ENCODE results near the gene EXTL2.

The EXTL2 gene

DNA sequence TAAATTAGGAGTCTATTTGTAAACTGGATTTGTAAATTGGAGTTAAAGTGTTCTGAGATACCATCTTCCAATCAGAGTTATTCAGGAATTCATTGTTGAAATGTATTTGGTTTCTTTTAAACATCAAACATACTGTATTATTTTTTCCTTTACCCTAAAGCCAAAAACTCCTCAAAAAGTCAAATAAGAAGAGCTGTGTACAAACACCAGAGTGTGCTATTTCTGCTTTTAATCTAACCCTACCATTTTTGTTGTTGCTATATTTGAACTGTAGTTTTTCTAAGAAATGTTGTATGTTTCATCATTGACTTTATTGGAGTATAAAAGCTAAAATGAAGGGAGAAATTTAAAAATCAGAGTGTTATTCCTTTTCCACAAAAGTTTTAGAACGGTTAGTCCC lies 37.1 kb upstream of the EXTL2 start:
- H2BK5ac ChIP-seq (ENCODE audit: low read length): no peak overlapping the region
- no peak for DNase-seq (ENCODE audit: low spot score)
- H3K27me3 ChIP-seq (ENCODE audit: control insufficient read depth in 3 of 3, insufficient read depth in 3 of 3, low read depth in 1 of 3, low read length in 3 of 3): no peaks in the 10 kb centered on the region
- H3K9me3 ChIP-seq (replicated peaks in 1 of 2; ENCODE audit: control insufficient read depth in 2 of 2, insufficient read depth in 1 of 2, low read depth in 1 of 2, low read length in 2 of 2): peaks cover 0 to 4% of the 10 kb centered on the region in 2 donors
- no peak overlapping the region for H4K91ac ChIP-seq (ENCODE audit: low read depth, low read length, poor library complexity)
- H3K18ac ChIP-seq (ENCODE audit: low read length): no peak overlapping the region
- H3K14ac ChIP-seq (ENCODE audit: low read length): no peak overlapping the region
- no peak overlapping the region for H2BK12ac ChIP-seq (ENCODE audit: low read length)
- no peak overlapping the region for H2AK5ac ChIP-seq (ENCODE audit: low read depth, low read length)
- no peak overlapping the region for H2AFZ ChIP-seq (ENCODE audit: low read length)
- no peak overlapping the region for H3K9ac ChIP-seq (ENCODE audit: low read depth, low read length, poor library complexity)
- no peak overlapping the region for H3K4ac ChIP-seq (ENCODE audit: low read length)
- no peak overlapping the region for H3K4me3 ChIP-seq (ENCODE audit: low read length in 2 of 2)
- H3K23ac ChIP-seq (ENCODE audit: low read depth, low read length, poor library complexity): no peak overlapping the region
- H4K8ac ChIP-seq (ENCODE audit: low read depth, low read length): no peak overlapping the region
- H3K4me2 ChIP-seq (ENCODE audit: insufficient read depth, low read length, poor library complexity, severe bottlenecking): no peak overlapping the region
- WGBS, 2 donors (ENCODE audit: extremely low coverage in 2 of 2, insufficient read length in 2 of 2, insufficient replicate concordance in 1 of 2): no CpG with 5 or more reads among the region's 1 CpG
- H2BK15ac ChIP-seq (ENCODE audit: low read length): no peak overlapping the region
- no peaks in the 10 kb centered on the region for H3K4me1 ChIP-seq (ENCODE audit: control insufficient read depth in 2 of 2, insufficient read depth in 1 of 2, low read depth in 1 of 2, low read length in 2 of 2)
- no peak overlapping the region for H3K27ac ChIP-seq (replicated peaks; ENCODE audit: low read length)
- peaks cover 1 to 58% of the 10 kb centered on the region in 2 donors for H3K36me3 ChIP-seq (replicated peaks in 1 of 2; ENCODE audit: control insufficient read depth in 2 of 2, insufficient read depth in 2 of 2, low read length in 2 of 2)
- H2BK120ac ChIP-seq (ENCODE audit: low read depth, low read length): no peak overlapping the region
- no peaks in the 10 kb centered on the region for H3K79me1 ChIP-seq (ENCODE audit: low read depth, low read length)

DNA sequence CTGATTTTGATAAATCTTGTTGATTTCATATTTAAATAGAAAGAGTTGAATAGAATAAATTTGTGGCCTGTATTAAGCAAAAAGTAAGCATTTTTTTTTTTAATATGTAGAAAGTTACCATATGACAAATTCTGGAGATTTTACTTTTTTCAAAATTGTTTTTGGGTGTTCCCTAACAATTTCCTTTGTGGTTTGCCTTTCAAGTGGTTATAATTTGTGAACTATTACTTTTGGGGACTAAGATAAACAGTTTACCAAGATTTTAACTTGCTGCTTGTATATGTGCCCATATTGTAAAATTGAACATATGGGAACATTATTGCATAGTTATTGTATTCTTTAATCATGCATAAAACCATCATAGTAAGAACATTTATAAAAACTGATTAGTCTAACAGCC lies 35.9 kb upstream of the EXTL2 start:
- Histone ChIP-seq H3K9ac (ENCODE audit: low read depth, low read length, poor library complexity) (no peak overlapping the region), H3K23ac (ENCODE audit: low read depth, low read length, poor library complexity) (no peak overlapping the region), H4K8ac (ENCODE audit: low read depth, low read length) (no peak overlapping the region), H3K4me1 (ENCODE audit: control insufficient read depth in 2 of 2, insufficient read depth in 1 of 2, low read depth in 1 of 2, low read length in 2 of 2) (no peaks in the 10 kb centered on the region), H2BK12ac (ENCODE audit: low read length) (no peak overlapping the region), H3K27me3 (ENCODE audit: control insufficient read depth in 3 of 3, insufficient read depth in 3 of 3, low read depth in 1 of 3, low read length in 3 of 3) (no peaks in the 10 kb centered on the region), H2BK120ac (ENCODE audit: low read depth, low read length) (no peak overlapping the region), H3K79me1 (ENCODE audit: low read depth, low read length) (no peaks in the 10 kb centered on the region), H3K9me3 (replicated peaks in 1 of 2; ENCODE audit: control insufficient read depth in 2 of 2, insufficient read depth in 1 of 2, low read depth in 1 of 2, low read length in 2 of 2) (peaks cover 0 to 8% of the 10 kb centered on the region in 2 donors), H2AFZ (ENCODE audit: low read length) (no peak overlapping the region), H4K91ac (ENCODE audit: low read depth, low read length, poor library complexity) (no peak overlapping the region), H2BK5ac (ENCODE audit: low read length) (no peak overlapping the region), H3K4me2 (ENCODE audit: insufficient read depth, low read length, poor library complexity, severe bottlenecking) (no peak overlapping the region), H2AK5ac (ENCODE audit: low read depth, low read length) (no peak overlapping the region), H3K14ac (ENCODE audit: low read length) (no peak overlapping the region), H3K18ac (ENCODE audit: low read length) (no peak overlapping the region), H3K4me3 (ENCODE audit: low read length in 2 of 2) (no peak overlapping the region), H3K36me3 (replicated peaks in 1 of 2; ENCODE audit: control insufficient read depth in 2 of 2, insufficient read depth in 2 of 2, low read length in 2 of 2) (peaks cover 1 to 56% of the 10 kb centered on the region in 2 donors), H2BK15ac (ENCODE audit: low read length) (no peak overlapping the region), H3K27ac (replicated peaks; ENCODE audit: low read length) (no peak overlapping the region), H3K4ac (ENCODE audit: low read length) (no peak overlapping the region)
- DNase-seq (ENCODE audit: low spot score): no peak

GRCh38 chr1:100928128-100928527 lies 33.5 kb upstream of the EXTL2 start:
- no peak overlapping the region for H3K4ac ChIP-seq (ENCODE audit: low read length)

DNA sequence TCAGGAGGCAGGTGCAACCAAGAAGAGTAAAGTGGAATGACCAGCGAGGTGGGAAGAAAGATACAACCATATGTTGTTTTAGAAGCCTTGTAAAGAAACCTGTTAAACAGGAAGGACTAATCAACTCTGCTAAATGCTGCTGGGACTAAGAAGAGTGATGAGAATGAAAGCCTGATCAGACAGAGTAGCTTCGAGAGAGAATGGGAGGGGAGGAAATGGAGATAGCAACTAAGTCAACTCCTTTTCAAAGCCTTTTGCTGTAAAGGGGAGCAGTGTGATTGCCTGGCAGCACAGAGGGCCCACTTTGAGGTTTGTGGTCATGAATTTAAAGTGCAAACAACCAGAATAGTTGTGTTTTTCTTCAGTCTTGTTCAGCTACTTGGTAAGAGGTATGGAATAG lies 32.6 kb upstream of the EXTL2 start:
- no peaks in the 10 kb centered on the region for H3K4me1 ChIP-seq (ENCODE audit: control insufficient read depth in 2 of 2, insufficient read depth in 1 of 2, low read depth in 1 of 2, low read length in 2 of 2)
- no CpG with 5 or more reads among the region's 2 CpGs for WGBS, 2 donors (ENCODE audit: extremely low coverage in 2 of 2, insufficient read length in 2 of 2, insufficient replicate concordance in 1 of 2)

More at GRCh38 chr1:100928128-100928527, 33.5 kb upstream of the EXTL2 start:
- no peak overlapping the region for H2AK5ac ChIP-seq (ENCODE audit: low read depth, low read length)
- H3K79me1 ChIP-seq (ENCODE audit: low read depth, low read length): no peaks in the 10 kb centered on the region
- no peak overlapping the region for H3K14ac ChIP-seq (ENCODE audit: low read length)
- H3K27me3 ChIP-seq (ENCODE audit: control insufficient read depth in 3 of 3, insufficient read depth in 3 of 3, low read depth in 1 of 3, low read length in 3 of 3): no peaks in the 10 kb centered on the region
- H2BK5ac ChIP-seq (ENCODE audit: low read length): no peak overlapping the region
- H3K9ac ChIP-seq (ENCODE audit: low read depth, low read length, poor library complexity): no peak overlapping the region
- peaks cover 1 to 66% of the 10 kb centered on the region in 2 donors for H3K36me3 ChIP-seq (replicated peaks in 1 of 2; ENCODE audit: control insufficient read depth in 2 of 2, insufficient read depth in 2 of 2, low read length in 2 of 2)
- no peak overlapping the region for H3K27ac ChIP-seq (replicated peaks; ENCODE audit: low read length)
- DNase-seq (ENCODE audit: low spot score): no peak
- H3K18ac ChIP-seq (ENCODE audit: low read length): no peak overlapping the region
- H3K4me3 ChIP-seq (ENCODE audit: low read length in 2 of 2): no peak overlapping the region
- no peak overlapping the region for H3K4me2 ChIP-seq (ENCODE audit: insufficient read depth, low read length, poor library complexity, severe bottlenecking)
- no peak overlapping the region for H3K23ac ChIP-seq (ENCODE audit: low read depth, low read length, poor library complexity)
- no peak overlapping the region for H2AFZ ChIP-seq (ENCODE audit: low read length)
- WGBS, 2 donors (ENCODE audit: extremely low coverage in 2 of 2, insufficient read length in 2 of 2, insufficient replicate concordance in 1 of 2): no CpG with 5 or more reads among the region's 3 CpGs
- H3K4me1 ChIP-seq (ENCODE audit: control insufficient read depth in 2 of 2, insufficient read depth in 1 of 2, low read depth in 1 of 2, low read length in 2 of 2): no peaks in the 10 kb centered on the region
- no peak overlapping the region for H2BK120ac ChIP-seq (ENCODE audit: low read depth, low read length)
- no peak overlapping the region for H4K8ac ChIP-seq (ENCODE audit: low read depth, low read length)
- no peak overlapping the region for H4K91ac ChIP-seq (ENCODE audit: low read depth, low read length, poor library complexity)
- no peak overlapping the region for H2BK12ac ChIP-seq (ENCODE audit: low read length)
- H3K9me3 ChIP-seq (replicated peaks in 1 of 2; ENCODE audit: control insufficient read depth in 2 of 2, insufficient read depth in 1 of 2, low read depth in 1 of 2, low read length in 2 of 2): peaks cover 0 to 12% of the 10 kb centered on the region in 2 donors
- H2BK15ac ChIP-seq (ENCODE audit: low read length): no peak overlapping the region

More for the DNA sequence above, 32.6 kb upstream of the EXTL2 start:
- Histone ChIP-seq H4K91ac (ENCODE audit: low read depth, low read length, poor library complexity) (no peak overlapping the region), H2BK120ac (ENCODE audit: low read depth, low read length) (no peak overlapping the region), H3K36me3 (replicated peaks in 1 of 2; ENCODE audit: control insufficient read depth in 2 of 2, insufficient read depth in 2 of 2, low read length in 2 of 2) (peaks cover 1 to 72% of the 10 kb centered on the region in 2 donors), H3K23ac (ENCODE audit: low read depth, low read length, poor library complexity) (no peak overlapping the region), H4K8ac (ENCODE audit: low read depth, low read length) (no peak overlapping the region), H2BK5ac (ENCODE audit: low read length) (no peak overlapping the region), H3K14ac (ENCODE audit: low read length) (no peak overlapping the region), H3K27ac (replicated peaks; ENCODE audit: low read length) (no peak overlapping the region), H3K4ac (ENCODE audit: low read length) (no peak overlapping the region), H3K9ac (ENCODE audit: low read depth, low read length, poor library complexity) (no peak overlapping the region), H3K18ac (ENCODE audit: low read length) (no peak overlapping the region), H3K9me3 (replicated peaks in 1 of 2; ENCODE audit: control insufficient read depth in 2 of 2, insufficient read depth in 1 of 2, low read depth in 1 of 2, low read length in 2 of 2) (peaks cover 0 to 12% of the 10 kb centered on the region in 2 donors), H2AK5ac (ENCODE audit: low read depth, low read length) (no peak overlapping the region), H3K4me2 (ENCODE audit: insufficient read depth, low read length, poor library complexity, severe bottlenecking) (no peak overlapping the region), H2BK12ac (ENCODE audit: low read length) (no peak overlapping the region), H3K79me1 (ENCODE audit: low read depth, low read length) (no peaks in the 10 kb centered on the region), H2AFZ (ENCODE audit: low read length) (no peak overlapping the region), H3K27me3 (ENCODE audit: control insufficient read depth in 3 of 3, insufficient read depth in 3 of 3, low read depth in 1 of 3, low read length in 3 of 3) (no peaks in the 10 kb centered on the region), H2BK15ac (ENCODE audit: low read length) (no peak overlapping the region), H3K4me3 (ENCODE audit: low read length in 2 of 2) (no peak overlapping the region)
- no peak for DNase-seq (ENCODE audit: low spot score)

Data from neuronal stem cell (in vitro differentiated cells).